Measurements from ENCODE around the gene ETV6. TPM values are rescaled to one million over a fixed set of nuclear protein-coding genes. Genes with fewer than 3 reads are reported as not detected.

Gene ETV6
- total RNA-seq, 1 donor from 2014 or later, result 11.9 TPM

- no peak for DNase-seq
These were observed 110.4 kb downstream of the ETV6 start for GRCh38 chr12:11759899-11760298.

- DNase-seq, result no peak
These were observed 112.5 kb downstream of the ETV6 start for GRCh38 chr12:11761869-11762567.

GRCh38 chr12:11762723-11763326 lies 113.4 kb downstream of the ETV6 start:
- no peak for DNase-seq

GRCh38 chr12:11763760-11764520 lies 114.5 kb downstream of the ETV6 start:
- no peak for DNase-seq

GRCh38 chr12:11764837-11765236 lies 115.4 kb downstream of the ETV6 start:
- no peak for DNase-seq

- DNase-seq, result peak; percentile 43
These were observed 115.9 kb downstream of the ETV6 start for GRCh38 chr12:11765421-11765816.

GRCh38 chr12:11765817-11766794 lies 116.6 kb downstream of the ETV6 start:
- peak; percentile 77 for DNase-seq

GRCh38 chr12:11767029-11767724 lies 117.7 kb downstream of the ETV6 start:
- no peak for DNase-seq

GRCh38 chr12:11767798-11768197 lies 118.3 kb downstream of the ETV6 start:
- no peak for DNase-seq

- DNase-seq, result no peak
These were observed 118.9 kb downstream of the ETV6 start for GRCh38 chr12:11768233-11768965.

- no peak for DNase-seq
These were observed 120.4 kb downstream of the ETV6 start for GRCh38 chr12:11769723-11770514.

- DNase-seq, result no peak
These were observed 121.9 kb downstream of the ETV6 start for GRCh38 chr12:11771356-11771755.

- DNase-seq, result no peak
These were observed 122.5 kb downstream of the ETV6 start for GRCh38 chr12:11771895-11772502.

GRCh38 chr12:11773889-11774677 lies 124.6 kb downstream of the ETV6 start:
- no peak for DNase-seq

- DNase-seq, result no peak
These were observed 125.3 kb downstream of the ETV6 start for GRCh38 chr12:11774821-11775220.

GRCh38 chr12:11776316-11776715 lies 126.8 kb downstream of the ETV6 start:
- no peak for DNase-seq

GRCh38 chr12:11777451-11777850 lies 128.0 kb downstream of the ETV6 start:
- no peak for DNase-seq

GRCh38 chr12:11777962-11778361 lies 128.5 kb downstream of the ETV6 start:
- no peak for DNase-seq
